ENCODE measurements around the gene SLC37A2. TPM values are rescaled to one million over a fixed set of nuclear protein-coding genes. Genes with fewer than 3 reads are reported as not detected.

The SLC37A2 gene
- total and polyA plus RNA-seq, 2 experiments from 2014 or later: 1.7 to 2.6 TPM

GRCh38 chr11:125138966-125139365 is 75.9 kb downstream of the SLC37A2 start:
- Histone ChIP-seq H3K27ac (no peak overlapping the region), H3K9ac (no peak overlapping the region), H3K4me3 (no peak overlapping the region), H4K20me1 (ENCODE audit: insufficient read depth) (no peaks in the 10 kb centered on the region), H3K9me2 (ENCODE audit: insufficient read depth) (no peaks in the 10 kb centered on the region), H3K4me1 (ENCODE audit: insufficient read depth) (no peaks in the 10 kb centered on the region), H3K9me3 (ENCODE audit: low read depth) (no peaks in the 10 kb centered on the region), H3F3A (ENCODE audit: insufficient read depth) (no peaks in the 10 kb centered on the region), H3K4me2 (ENCODE audit: unreplicated experiment) (no peak overlapping the region), H3K27me3 (replicated peaks; ENCODE audit: insufficient read depth) (peaks cover 11% of the 10 kb centered on the region), H3K36me3 (ENCODE audit: low read depth) (no peaks in the 10 kb centered on the region), H2AFZ (no peak overlapping the region), H3K79me2 (ENCODE audit: insufficient read depth) (no peaks in the 10 kb centered on the region)
- TF ChIP-seq EZH2 (IDR thresholded peaks at IDR 0.05; ENCODE audit: insufficient read depth, poor library complexity, severe bottlenecking): no peak
- no peak for TF ChIP-seq EZH2phosphoT487 (IDR thresholded peaks at IDR 0.05; ENCODE audit: insufficient read depth, low read depth)
- in situ Hi-C loops (cut with MboI): no loop called here
- DNase-seq: no peak
- 60 to 71% methylated on average over 5 to 8 of the region's 8 CpGs for WGBS, 2 experiments (ENCODE audit: low coverage in 1 of 2, low lambda C conversion rate in 2 of 2, missing lambda C conversion rate in 2 of 2)

GRCh38 chr11:125139778-125140177 is 76.7 kb downstream of the SLC37A2 start:
- H3K36me3 ChIP-seq (ENCODE audit: low read depth): no peaks in the 10 kb centered on the region
- in situ Hi-C loops (cut with MboI): loop anchor here (10.0 kb wide), 1 partner anchor 165 kb away; no protein-coding TSS in a partner anchor
- no peak overlapping the region for H3K4me2 ChIP-seq (ENCODE audit: unreplicated experiment)
- WGBS, 2 experiments (ENCODE audit: low coverage in 1 of 2, low lambda C conversion rate in 2 of 2, missing lambda C conversion rate in 2 of 2): 40 to 56% methylated on average over 3 of the region's 3 CpGs
- no peak for DNase-seq
- no peak overlapping the region for H3K27ac ChIP-seq
- no peak overlapping the region for H3K9ac ChIP-seq
- TF ChIP-seq EZH2phosphoT487 (IDR thresholded peaks at IDR 0.05; ENCODE audit: insufficient read depth, low read depth): no peak
- TF ChIP-seq EZH2 (IDR thresholded peaks at IDR 0.05; ENCODE audit: insufficient read depth, poor library complexity, severe bottlenecking): no peak
- H3F3A ChIP-seq (ENCODE audit: insufficient read depth): no peaks in the 10 kb centered on the region
- H3K4me1 ChIP-seq (ENCODE audit: insufficient read depth): no peaks in the 10 kb centered on the region
- H4K20me1 ChIP-seq (ENCODE audit: insufficient read depth): no peaks in the 10 kb centered on the region
- H3K27me3 ChIP-seq (replicated peaks; ENCODE audit: insufficient read depth): peaks cover 11% of the 10 kb centered on the region; the same call in 1 of the 2 replicates
- no peaks in the 10 kb centered on the region for H3K9me2 ChIP-seq (ENCODE audit: insufficient read depth)
- no peak overlapping the region for H3K4me3 ChIP-seq
- H2AFZ ChIP-seq: no peak overlapping the region
- no peaks in the 10 kb centered on the region for H3K9me3 ChIP-seq (ENCODE audit: low read depth)
- H3K79me2 ChIP-seq (ENCODE audit: insufficient read depth): no peaks in the 10 kb centered on the region

Other genes with a start within 250 kb of the SLC37A2 start
- gene ROBO3, start 197.9 kb upstream of the SLC37A2 start, total RNA-seq (2014; rRNA removed; shearing (Covaris generic)): 10.5 and 12.1 TPM in 2 replicates
- gene ROBO3, start 197.9 kb upstream of the SLC37A2 start, polyA plus RNA-seq (2016; fragmentation: Nextera tagmentation; extraction: Ambion mirVana): 9.9 and 12.1 TPM in 2 replicates
- 0.51 and 1.3 TPM in 2 replicates for gene ROBO4, start 165.4 kb upstream of the SLC37A2 start, total RNA-seq (2014; rRNA removed; shearing (Covaris generic))
- gene ROBO4, start 165.4 kb upstream of the SLC37A2 start, polyA plus RNA-seq (2016; fragmentation: Nextera tagmentation; extraction: Ambion mirVana): 0.53 and 1.1 TPM in 2 replicates
- not detected in 2 replicates for gene HEPN1, start 144.1 kb upstream of the SLC37A2 start, total RNA-seq (2014; rRNA removed; shearing (Covaris generic))
- gene HEPN1, start 144.1 kb upstream of the SLC37A2 start, polyA plus RNA-seq (2016; fragmentation: Nextera tagmentation; extraction: Ambion mirVana): not detected in 2 replicates
- not detected in 2 replicates for gene HEPACAM, start 127.3 kb upstream of the SLC37A2 start, total RNA-seq (2014; rRNA removed; shearing (Covaris generic))
- gene HEPACAM, start 127.3 kb upstream of the SLC37A2 start, polyA plus RNA-seq (2016; fragmentation: Nextera tagmentation; extraction: Ambion mirVana): not detected in 2 replicates
- 0.97 and 1.3 TPM in 2 replicates for gene CCDC15, start 109.1 kb upstream of the SLC37A2 start, total RNA-seq (2014; rRNA removed; shearing (Covaris generic))
- gene CCDC15, start 109.1 kb upstream of the SLC37A2 start, polyA plus RNA-seq (2016; fragmentation: Nextera tagmentation; extraction: Ambion mirVana): 1.6 and 1.8 TPM in 2 replicates
- 31.9 and 44.9 TPM in 2 replicates for gene TMEM218, start 48.3 kb downstream of the SLC37A2 start, total RNA-seq (2014; rRNA removed; shearing (Covaris generic))
- gene TMEM218, start 48.3 kb downstream of the SLC37A2 start, polyA plus RNA-seq (2016; fragmentation: Nextera tagmentation; extraction: Ambion mirVana): 30.1 and 32.8 TPM in 2 replicates
- gene PKNOX2, start 101.4 kb downstream of the SLC37A2 start, total RNA-seq (2014; rRNA removed; shearing (Covaris generic)): 0.51 and 0.76 TPM in 2 replicates
- gene PKNOX2, start 101.4 kb downstream of the SLC37A2 start, polyA plus RNA-seq (2016; fragmentation: Nextera tagmentation; extraction: Ambion mirVana): 0.08 and 0.21 TPM in 2 replicates